Stimulated activated effector memory CD8-positive, alpha-beta T cell treated with anti-CD3 and anti-CD28 coated beads, Interleukin-12 subunit alpha, Interleukin-12 subunit beta, amount 100 ng/mL, for 72 hours (primary cell): ENCODE data around the gene DZIP1.
A peak's percentile ranks its signal among the peaks of the same experiment; 100 is the strongest.

Source experiments
- ATAC-seq: fragments of 150-1000 bp; cut with Tn5 transposase; 2 replicates; pipeline ENCODE4 v1.10.0; 2021
- DNase-seq, 2 donors: peaks; one replicate each; pipeline ENCODE4 v3.0.0; 2021 to 2022; ENCODE audit warnings: low spot score in 2 of 2
- H3K27ac Mint-ChIP-seq: one replicate; pipeline ENCODE4 v1.8.0; 2022; ENCODE audit warnings: mild to moderate bottlenecking, mixed read lengths
- H3K36me3 Mint-ChIP-seq: one replicate; pipeline ENCODE4 v1.8.0; 2022; ENCODE audit warnings: mild to moderate bottlenecking, mixed read lengths
- H3K4me1 Mint-ChIP-seq: one replicate; pipeline ENCODE4 v1.8.0; 2022; ENCODE audit warnings: mixed read lengths
- H3K4me3 Mint-ChIP-seq: one replicate; pipeline ENCODE4 v1.8.0; 2022; ENCODE audit warnings: mild to moderate bottlenecking, mixed read lengths
- H3K9me3 Mint-ChIP-seq: one replicate; pipeline ENCODE4 v1.8.0; 2022; ENCODE audit warnings: mixed read lengths

Gene DZIP1

GRCh38 chr13:95656386-95657015, 12.0 kb upstream of the DZIP1 start:
- Mint-ChIP-seq H3K4me3 (no peak overlapping the region), H3K9me3 (no peaks in the 10 kb centered on the region), H3K4me1 (no peaks in the 10 kb centered on the region), H3K27ac (no peak overlapping the region), H3K36me3 (no peaks in the 10 kb centered on the region)
- ATAC-seq, result no peak
- DNase-seq, result no peak

- no peak overlapping the region for H3K27ac Mint-ChIP-seq
- no peaks in the 10 kb centered on the region for H3K4me1 Mint-ChIP-seq
- H3K4me3 Mint-ChIP-seq, result no peak overlapping the region
- no peaks in the 10 kb centered on the region for H3K9me3 Mint-ChIP-seq
- H3K36me3 Mint-ChIP-seq, result no peaks in the 10 kb centered on the region
- DNase-seq, result no peak
- no peak for ATAC-seq
Observed at GRCh38 chr13:95652821-95653220, 8.3 kb upstream of the DZIP1 start.

GRCh38 chr13:95652244-95652764, 7.8 kb upstream of the DZIP1 start:
- no peak overlapping the region for H3K4me3 Mint-ChIP-seq
- H3K9me3 Mint-ChIP-seq, result no peaks in the 10 kb centered on the region
- no peak for ATAC-seq
- H3K4me1 Mint-ChIP-seq, result no peaks in the 10 kb centered on the region
- no peaks in the 10 kb centered on the region for H3K36me3 Mint-ChIP-seq
- no peak for DNase-seq
- no peak overlapping the region for H3K27ac Mint-ChIP-seq

- H3K36me3 Mint-ChIP-seq, result no peaks in the 10 kb centered on the region
- no peak overlapping the region for H3K27ac Mint-ChIP-seq
- ATAC-seq (no peak), DNase-seq (no peak)
- H3K4me1 Mint-ChIP-seq, result no peaks in the 10 kb centered on the region
- H3K4me3 Mint-ChIP-seq, result no peak overlapping the region
- H3K9me3 Mint-ChIP-seq, result no peaks in the 10 kb centered on the region
Observed at GRCh38 chr13:95650696-95651095, 6.2 kb upstream of the DZIP1 start.

GRCh38 chr13:95647321-95647720, 2.8 kb upstream of the DZIP1 start:
- no peaks in the 10 kb centered on the region for H3K9me3 Mint-ChIP-seq
- H3K4me1 Mint-ChIP-seq, result no peaks in the 10 kb centered on the region

GRCh38 chr13:95643936-95644598, 439 bp downstream of the DZIP1 start:
- no peaks in the 10 kb centered on the region for H3K36me3 Mint-ChIP-seq
- H3K27ac Mint-ChIP-seq, result no peak overlapping the region
- H3K4me3 Mint-ChIP-seq, result peak overlapping the region; percentile 61
- H3K4me1 Mint-ChIP-seq, result no peaks in the 10 kb centered on the region
- H3K9me3 Mint-ChIP-seq, result no peaks in the 10 kb centered on the region
- DNase-seq (peak in 1 of 2 donors; percentile 55), ATAC-seq (peak; percentile 55)

More at GRCh38 chr13:95647321-95647720, 2.8 kb upstream of the DZIP1 start:
- Mint-ChIP-seq H3K27ac (no peak overlapping the region), H3K4me3 (no peak overlapping the region), H3K36me3 (no peaks in the 10 kb centered on the region)
- no peak for DNase-seq
- no peak for ATAC-seq

- no peaks in the 10 kb centered on the region for H3K4me1 Mint-ChIP-seq
- peak overlapping the region; percentile 29 for H3K4me3 Mint-ChIP-seq
- no peak for DNase-seq
- H3K27ac Mint-ChIP-seq, result no peak overlapping the region
- ATAC-seq, result no peak
- H3K36me3 Mint-ChIP-seq, result no peaks in the 10 kb centered on the region
- H3K9me3 Mint-ChIP-seq, result no peaks in the 10 kb centered on the region
Observed at GRCh38 chr13:95643571-95643935, 953 bp downstream of the DZIP1 start.

GRCh38 chr13:95642999-95643398, 1.5 kb downstream of the DZIP1 start:
- ATAC-seq, result no peak
- no peak for DNase-seq
- Mint-ChIP-seq H3K4me1 (no peaks in the 10 kb centered on the region), H3K9me3 (no peaks in the 10 kb centered on the region), H3K36me3 (no peaks in the 10 kb centered on the region), H3K4me3 (no peak overlapping the region), H3K27ac (no peak overlapping the region)

GRCh38 chr13:95642028-95642621, 2.4 kb downstream of the DZIP1 start:
- Mint-ChIP-seq H3K4me3 (no peak overlapping the region), H3K36me3 (no peaks in the 10 kb centered on the region), H3K4me1 (no peaks in the 10 kb centered on the region), H3K27ac (no peak overlapping the region), H3K9me3 (no peaks in the 10 kb centered on the region)
- ATAC-seq, result no peak
- DNase-seq, result no peak

GRCh38 chr13:95641291-95642027, 3.0 kb downstream of the DZIP1 start:
- no peak overlapping the region for H3K4me3 Mint-ChIP-seq
- no peaks in the 10 kb centered on the region for H3K4me1 Mint-ChIP-seq
- H3K27ac Mint-ChIP-seq, result no peak overlapping the region
- no peaks in the 10 kb centered on the region for H3K36me3 Mint-ChIP-seq
- DNase-seq, result no peak
- ATAC-seq, result no peak
- no peaks in the 10 kb centered on the region for H3K9me3 Mint-ChIP-seq

GRCh38 chr13:95636853-95637252, 7.7 kb downstream of the DZIP1 start:
- no peak overlapping the region for H3K27ac Mint-ChIP-seq
- no peak for DNase-seq
- H3K36me3 Mint-ChIP-seq, result no peaks in the 10 kb centered on the region
- no peak for ATAC-seq
- H3K9me3 Mint-ChIP-seq, result no peaks in the 10 kb centered on the region
- no peak overlapping the region for H3K4me3 Mint-ChIP-seq
- H3K4me1 Mint-ChIP-seq, result no peaks in the 10 kb centered on the region

GRCh38 chr13:95630593-95630992, 13.9 kb downstream of the DZIP1 start:
- H3K4me1 Mint-ChIP-seq, result no peaks in the 10 kb centered on the region
- DNase-seq (no peak), ATAC-seq (no peak)
- no peaks in the 10 kb centered on the region for H3K36me3 Mint-ChIP-seq
- H3K9me3 Mint-ChIP-seq, result no peaks in the 10 kb centered on the region
- H3K27ac Mint-ChIP-seq, result no peak overlapping the region
- no peak overlapping the region for H3K4me3 Mint-ChIP-seq

- no peaks in the 10 kb centered on the region for H3K9me3 Mint-ChIP-seq
- H3K4me3 Mint-ChIP-seq, result no peak overlapping the region
- ATAC-seq (peak; percentile 26), DNase-seq (no peak)
- no peak overlapping the region for H3K27ac Mint-ChIP-seq
- no peaks in the 10 kb centered on the region for H3K4me1 Mint-ChIP-seq
- no peaks in the 10 kb centered on the region for H3K36me3 Mint-ChIP-seq
Observed at GRCh38 chr13:95629071-95629470, 15.4 kb downstream of the DZIP1 start.

- Mint-ChIP-seq H3K4me1 (no peaks in the 10 kb centered on the region), H3K27ac (no peak overlapping the region), H3K9me3 (no peaks in the 10 kb centered on the region), H3K36me3 (no peaks in the 10 kb centered on the region), H3K4me3 (no peak overlapping the region)
- no peak for ATAC-seq
- no peak for DNase-seq
Observed at GRCh38 chr13:95628488-95628887, 16.0 kb downstream of the DZIP1 start.

- no peak for DNase-seq
- no peak overlapping the region for H3K27ac Mint-ChIP-seq
- no peaks in the 10 kb centered on the region for H3K9me3 Mint-ChIP-seq
- H3K36me3 Mint-ChIP-seq, result no peaks in the 10 kb centered on the region
- H3K4me1 Mint-ChIP-seq, result no peaks in the 10 kb centered on the region
- ATAC-seq, result no peak
- H3K4me3 Mint-ChIP-seq, result no peak overlapping the region
Observed at GRCh38 chr13:95627590-95627989, 16.9 kb downstream of the DZIP1 start.
